Activated T-cell treated with anti-CD3 and anti-CD28 coated beads, Interleukin-2, amount 50 U/mL, for 4 hours (primary cell): Measurements from ENCODE around the gene FBXL3. TPM values are rescaled to one million over a fixed set of nuclear protein-coding genes. Genes with fewer than 3 reads are reported as not detected.
A peak's percentile ranks its signal among the peaks of the same experiment; 100 is the strongest.

Source experiments
- ATAC-seq, 2 donors: fragments of 200-7000 bp; cut with Tn5 transposase; one replicate each; pipeline ENCODE4 v1.10.0; 2021
- DNase-seq: peaks from one replicate; pipeline ENCODE4 v3.0.0-alpha.2; 2020
- H3K27me3 Mint-ChIP-seq: one replicate; pipeline ENCODE4 v1.8.0; 2021; ENCODE audit warnings: low read depth, mixed read lengths
- H3K36me3 Mint-ChIP-seq: one replicate; pipeline ENCODE4 v1.8.0; 2022; ENCODE audit warnings: mixed read lengths; ENCODE audit not compliant: insufficient read depth
- H3K4me1 Mint-ChIP-seq: one replicate; pipeline ENCODE4 v1.8.0; 2021; ENCODE audit warnings: low read depth, mixed read lengths
- H3K4me3 Mint-ChIP-seq: one replicate; pipeline ENCODE4 v1.8.0; 2021; ENCODE audit warnings: mild to moderate bottlenecking, moderate library complexity, mixed read lengths
- H3K9me3 Mint-ChIP-seq: one replicate; pipeline ENCODE4 v1.8.0; 2021; ENCODE audit warnings: mixed read lengths
- total RNA-seq, 3 donors: library from RNA; stranded (reverse); gene quantifications; one replicate each; pipeline ENCODE4 v1.2.1, GENCODE V29; 2021

FBXL3 gene
- 10 to 100 TPM; 35.9 to 40.9 (median 38.5) TPM for total RNA-seq

DNA sequence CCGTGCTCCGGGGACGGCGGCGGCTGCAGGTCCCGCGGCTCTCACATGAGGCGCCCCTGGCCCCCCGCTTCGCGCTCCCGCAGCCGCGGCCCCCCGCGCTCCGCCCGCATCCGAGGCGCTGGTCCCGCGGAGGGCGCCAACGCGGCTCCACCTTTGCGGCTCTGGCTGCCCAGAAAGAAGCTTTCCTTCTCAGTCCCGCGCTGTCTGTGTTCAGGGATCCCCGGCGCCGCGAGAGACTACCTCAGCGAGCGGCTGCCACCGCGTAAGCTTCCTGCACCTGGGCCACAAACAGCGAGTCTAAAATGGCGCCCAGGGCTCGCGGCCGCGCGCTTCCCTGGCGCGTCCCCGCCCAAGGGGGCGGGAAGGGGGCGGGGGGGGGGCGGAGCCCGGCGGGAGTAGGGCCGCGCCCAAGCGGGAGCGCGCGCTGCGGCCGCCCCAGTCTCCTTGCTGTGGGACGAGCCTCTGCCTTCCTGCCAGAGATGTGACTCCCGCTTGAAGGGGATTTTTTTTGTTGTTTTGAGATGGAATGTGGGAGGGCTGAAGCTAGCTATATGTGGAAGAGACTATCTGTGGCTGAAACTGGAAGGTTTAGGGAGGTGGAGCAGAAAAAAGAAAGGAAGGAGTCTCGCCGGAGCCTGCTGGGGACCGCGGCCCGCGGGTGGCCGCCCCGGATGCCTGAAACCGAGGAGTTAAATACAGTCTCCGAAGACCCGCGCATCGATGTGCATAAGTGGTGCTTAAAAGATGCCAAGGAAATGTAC is at the start of gene FBXL3:
TSS of gene FBXL3 (minus strand) at position 299 of the 761 bp plus-strand sequence. CDS start 5,299 bp downstream, outside the sequence.
- Mint-ChIP-seq H3K4me1 (peaks cover 48% of the 10 kb centered on the region), H3K36me3 (peaks cover 4% of the 10 kb centered on the region), H3K9me3 (no peaks in the 10 kb centered on the region), H3K27me3 (peaks cover 2% of the 10 kb centered on the region), H3K4me3 (peak within 1 kb of the TSS; percentile 96)
- DNase-seq = peak; percentile 74
- ATAC-seq = peak; percentile 70 to 73

GRCh38 chr13:77067519-77067918 is 40.6 kb upstream of the FBXL3 start:
- Mint-ChIP-seq H3K4me3 (no peak overlapping the region), H3K4me1 (peaks cover 2% of the 10 kb centered on the region), H3K9me3 (no peaks in the 10 kb centered on the region), H3K27me3 (no peaks in the 10 kb centered on the region), H3K36me3 (peaks cover 38% of the 10 kb centered on the region)
- ATAC-seq (no peak), DNase-seq (no peak)

DNA sequence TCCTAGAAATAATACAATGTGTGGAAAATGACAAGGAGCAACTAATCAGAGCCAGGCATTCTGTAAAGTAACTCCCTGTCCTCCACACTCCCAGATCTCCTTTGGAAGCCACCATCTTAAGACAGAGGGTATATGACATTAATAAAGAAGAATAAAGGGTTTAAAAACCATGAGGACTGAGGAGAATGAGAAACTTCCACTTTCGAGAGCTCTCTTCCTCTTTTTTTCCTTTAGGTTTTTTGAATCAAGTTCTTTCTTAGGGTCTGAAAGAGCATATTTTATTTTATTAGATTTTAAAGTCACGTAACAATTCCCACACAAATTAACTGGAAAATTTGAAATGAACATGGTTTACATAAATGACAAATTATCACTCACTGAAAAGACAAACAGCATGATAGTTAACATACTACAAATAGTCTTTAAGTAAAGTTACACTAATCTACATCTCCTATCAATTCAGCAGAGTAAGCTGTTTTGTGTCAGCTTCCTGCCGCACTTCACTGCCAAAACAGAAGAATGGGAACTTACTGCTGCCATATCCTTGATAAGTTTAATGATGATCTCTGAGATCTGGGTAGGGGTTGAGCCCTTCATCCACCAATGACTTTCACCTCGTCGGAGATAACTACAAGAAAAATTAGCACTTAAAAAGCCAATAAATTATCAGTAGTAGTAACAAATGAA is 38.6 kb upstream of the FBXL3 start:
- Mint-ChIP-seq H3K36me3 (peaks cover 42% of the 10 kb centered on the region), H3K4me1 (peaks cover 8% of the 10 kb centered on the region), H3K4me3 (no peak overlapping the region), H3K9me3 (no peaks in the 10 kb centered on the region), H3K27me3 (no peaks in the 10 kb centered on the region)
- ATAC-seq (no peak), DNase-seq (no peak)

GRCh38 chr13:77062097-77062496 is 35.1 kb upstream of the FBXL3 start:
- Mint-ChIP-seq H3K9me3 (no peaks in the 10 kb centered on the region), H3K4me3 (no peak overlapping the region), H3K27me3 (no peaks in the 10 kb centered on the region), H3K36me3 (peaks cover 35% of the 10 kb centered on the region), H3K4me1 (peaks cover 8% of the 10 kb centered on the region)
- DNase-seq = no peak
- ATAC-seq = no peak

DNA sequence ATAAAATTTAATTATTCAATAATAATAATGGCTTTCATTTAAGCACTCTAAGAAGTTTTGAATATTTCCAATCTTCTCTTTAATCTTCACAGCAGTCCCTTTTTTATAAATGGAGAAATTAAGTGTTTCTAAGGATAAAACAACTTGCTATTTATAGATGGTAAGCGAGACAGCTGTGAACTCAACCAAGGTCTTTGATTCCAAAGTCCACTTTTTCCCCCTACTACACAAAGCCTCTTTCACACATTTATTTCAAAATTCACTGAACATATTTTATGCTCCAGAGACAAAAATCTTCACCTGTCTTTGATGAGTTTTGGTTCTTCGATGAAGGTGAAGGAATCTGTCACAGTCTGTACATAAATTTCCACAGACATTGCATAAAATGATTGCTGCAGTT is 34.4 kb upstream of the FBXL3 start:
- Mint-ChIP-seq H3K36me3 (peaks cover 40% of the 10 kb centered on the region), H3K4me3 (no peak overlapping the region), H3K4me1 (peaks cover 8% of the 10 kb centered on the region), H3K27me3 (no peaks in the 10 kb centered on the region), H3K9me3 (no peaks in the 10 kb centered on the region)
- DNase-seq (no peak), ATAC-seq (no peak)

- Mint-ChIP-seq H3K9me3 (no peaks in the 10 kb centered on the region), H3K27me3 (no peaks in the 10 kb centered on the region), H3K4me1 (peaks cover under 1% of the 10 kb centered on the region), H3K4me3 (no peak overlapping the region), H3K36me3 (peaks cover 39% of the 10 kb centered on the region)
- DNase-seq (no peak), ATAC-seq (no peak)
Observed at GRCh38 chr13:77056886-77057285, 29.9 kb upstream of the FBXL3 start.

GRCh38 chr13:77056382-77056781 is 29.4 kb upstream of the FBXL3 start:
- Mint-ChIP-seq H3K4me1 (no peaks in the 10 kb centered on the region), H3K27me3 (no peaks in the 10 kb centered on the region), H3K9me3 (no peaks in the 10 kb centered on the region), H3K36me3 (peaks cover 39% of the 10 kb centered on the region), H3K4me3 (no peak overlapping the region)
- no peak for DNase-seq
- ATAC-seq = no peak

- no peaks in the 10 kb centered on the region for H3K27me3 Mint-ChIP-seq
- no peaks in the 10 kb centered on the region for H3K4me1 Mint-ChIP-seq
- no peak for DNase-seq
- H3K9me3 Mint-ChIP-seq = no peaks in the 10 kb centered on the region
- H3K4me3 Mint-ChIP-seq = no peak overlapping the region
- H3K36me3 Mint-ChIP-seq = peaks cover 45% of the 10 kb centered on the region
- ATAC-seq = no peak
Observed at GRCh38 chr13:77055158-77055557, 28.2 kb upstream of the FBXL3 start.

GRCh38 chr13:77053192-77053591 is 26.2 kb upstream of the FBXL3 start:
- Mint-ChIP-seq H3K27me3 (no peaks in the 10 kb centered on the region), H3K36me3 (peaks cover 60% of the 10 kb centered on the region), H3K4me3 (no peak overlapping the region)

DNA sequence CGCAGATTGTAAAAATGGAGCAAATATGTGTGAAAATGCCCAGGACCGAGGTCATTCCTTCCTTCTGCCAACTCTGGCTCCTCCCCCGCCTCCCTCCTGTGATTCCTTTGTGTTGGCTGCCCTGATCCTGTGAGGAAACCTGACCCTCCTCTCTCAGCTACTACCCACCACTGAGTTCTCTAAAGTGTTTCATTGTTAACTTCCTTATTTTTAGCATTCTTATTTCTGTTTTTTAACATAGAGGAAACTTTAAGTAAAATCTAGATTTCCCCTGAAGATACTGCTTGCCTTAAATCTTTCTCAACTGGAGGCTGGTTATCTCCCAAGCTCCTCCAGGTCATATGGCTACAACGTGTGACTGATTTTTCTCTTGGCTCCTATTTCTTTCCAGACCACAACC is 21.7 kb upstream of the FBXL3 start:
- Mint-ChIP-seq H3K36me3 (peaks cover 56% of the 10 kb centered on the region), H3K4me3 (no peak overlapping the region), H3K27me3 (no peaks in the 10 kb centered on the region), H3K9me3 (no peaks in the 10 kb centered on the region), H3K4me1 (no peaks in the 10 kb centered on the region)
- ATAC-seq (no peak), DNase-seq (no peak)

More at GRCh38 chr13:77053192-77053591, 26.2 kb upstream of the FBXL3 start:
- ATAC-seq (no peak), DNase-seq (no peak)
- no peaks in the 10 kb centered on the region for H3K4me1 Mint-ChIP-seq
- no peaks in the 10 kb centered on the region for H3K9me3 Mint-ChIP-seq

GRCh38 chr13:77047649-77048343 is 20.8 kb upstream of the FBXL3 start:
- ATAC-seq = no peak
- H3K27me3 Mint-ChIP-seq = no peaks in the 10 kb centered on the region
- DNase-seq = no peak
- H3K36me3 Mint-ChIP-seq = peaks cover 57% of the 10 kb centered on the region
- H3K9me3 Mint-ChIP-seq = no peaks in the 10 kb centered on the region
- no peak overlapping the region for H3K4me3 Mint-ChIP-seq
- H3K4me1 Mint-ChIP-seq = peaks cover 4% of the 10 kb centered on the region

DNA sequence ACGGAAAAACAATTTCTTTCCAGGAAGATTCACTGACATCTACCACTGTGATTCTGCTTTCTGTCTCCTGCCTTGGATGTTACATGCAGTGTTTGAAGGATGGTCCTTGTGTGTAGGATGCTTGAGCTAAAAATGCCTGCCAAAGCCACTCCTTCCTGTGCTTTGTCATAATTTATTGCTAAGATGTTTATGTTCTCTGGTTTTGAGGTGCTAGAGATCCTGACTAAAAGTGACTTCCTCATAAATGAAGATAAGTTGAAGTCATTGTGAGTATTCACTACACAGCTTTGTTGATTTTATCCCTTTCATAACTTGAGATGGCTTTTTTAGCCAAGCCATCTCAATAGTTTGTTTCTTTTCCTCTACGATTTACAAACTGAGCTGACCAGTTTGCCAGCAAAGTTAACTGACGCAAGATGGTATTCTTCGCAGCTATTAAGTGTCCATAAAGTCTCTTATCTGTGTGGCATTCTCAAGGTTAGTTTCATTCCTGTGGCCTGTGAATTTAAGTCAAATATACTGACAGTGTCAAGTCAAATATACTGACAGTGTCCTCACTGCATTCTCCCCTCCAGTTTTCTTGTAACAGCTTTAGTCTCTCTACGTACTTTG is 15.7 kb upstream of the FBXL3 start:
- no peak for ATAC-seq
- DNase-seq = no peak

DNA sequence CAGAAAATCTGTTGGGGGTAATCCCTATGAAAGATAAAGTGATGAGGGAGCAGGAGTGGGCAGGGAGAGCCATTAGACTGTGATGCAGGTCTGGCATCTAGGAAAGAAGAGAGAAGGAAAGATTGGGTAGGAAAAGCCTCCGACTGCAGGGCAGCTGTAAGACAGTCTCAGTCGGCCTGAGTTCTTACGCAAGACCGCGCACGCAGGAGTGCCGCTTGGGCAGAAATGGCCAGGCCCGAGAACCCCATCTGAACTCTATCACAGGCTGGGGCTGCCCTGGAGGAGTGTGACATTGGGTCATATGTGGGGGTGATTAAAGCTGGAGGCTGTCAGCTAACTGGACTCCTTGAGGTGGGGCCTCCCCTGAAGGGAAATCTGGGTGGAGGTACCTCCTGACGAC is 13.9 kb upstream of the FBXL3 start:
- no peaks in the 10 kb centered on the region for H3K27me3 Mint-ChIP-seq
- DNase-seq (no peak), ATAC-seq (no peak)
- H3K4me1 Mint-ChIP-seq = peaks cover 4% of the 10 kb centered on the region
- H3K4me3 Mint-ChIP-seq = no peak overlapping the region
- peaks cover 10% of the 10 kb centered on the region for H3K36me3 Mint-ChIP-seq
- H3K9me3 Mint-ChIP-seq = no peaks in the 10 kb centered on the region

More for the DNA sequence above, 15.7 kb upstream of the FBXL3 start:
- Mint-ChIP-seq H3K9me3 (no peaks in the 10 kb centered on the region), H3K4me1 (peaks cover 4% of the 10 kb centered on the region), H3K27me3 (no peaks in the 10 kb centered on the region), H3K4me3 (no peak overlapping the region), H3K36me3 (peaks cover 24% of the 10 kb centered on the region)

DNA sequence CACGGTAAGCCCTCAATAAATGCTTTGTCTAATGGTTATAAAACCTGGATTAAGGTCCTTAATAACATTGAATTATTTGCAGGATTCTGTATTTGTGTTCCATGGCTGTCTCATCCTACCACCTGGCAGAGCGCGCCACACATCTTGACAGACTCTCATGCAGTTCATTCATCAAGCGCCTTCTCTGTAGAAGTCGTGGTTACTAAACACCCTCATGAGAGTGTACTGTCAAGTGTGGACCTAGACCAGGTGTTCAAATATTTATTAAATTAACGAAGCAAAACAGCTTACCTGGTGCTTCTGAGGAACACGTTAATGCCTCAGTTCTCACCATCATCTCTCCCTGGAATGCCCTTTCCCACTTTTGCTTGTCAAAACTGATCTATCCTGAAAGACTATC is 13.1 kb upstream of the FBXL3 start:
- Mint-ChIP-seq H3K9me3 (no peaks in the 10 kb centered on the region), H3K27me3 (no peaks in the 10 kb centered on the region), H3K36me3 (peaks cover 9% of the 10 kb centered on the region), H3K4me1 (peaks cover 4% of the 10 kb centered on the region), H3K4me3 (no peak overlapping the region)
- no peak for ATAC-seq
- DNase-seq = no peak
